ENCODE results near the gene ZBED1.
"Not testable (repeated sequence)": the region's sequence is repeated elsewhere in the genome, so short reads cannot be mapped to it uniquely, and the experiment has no call there.

Gene ZBED1

DNA sequence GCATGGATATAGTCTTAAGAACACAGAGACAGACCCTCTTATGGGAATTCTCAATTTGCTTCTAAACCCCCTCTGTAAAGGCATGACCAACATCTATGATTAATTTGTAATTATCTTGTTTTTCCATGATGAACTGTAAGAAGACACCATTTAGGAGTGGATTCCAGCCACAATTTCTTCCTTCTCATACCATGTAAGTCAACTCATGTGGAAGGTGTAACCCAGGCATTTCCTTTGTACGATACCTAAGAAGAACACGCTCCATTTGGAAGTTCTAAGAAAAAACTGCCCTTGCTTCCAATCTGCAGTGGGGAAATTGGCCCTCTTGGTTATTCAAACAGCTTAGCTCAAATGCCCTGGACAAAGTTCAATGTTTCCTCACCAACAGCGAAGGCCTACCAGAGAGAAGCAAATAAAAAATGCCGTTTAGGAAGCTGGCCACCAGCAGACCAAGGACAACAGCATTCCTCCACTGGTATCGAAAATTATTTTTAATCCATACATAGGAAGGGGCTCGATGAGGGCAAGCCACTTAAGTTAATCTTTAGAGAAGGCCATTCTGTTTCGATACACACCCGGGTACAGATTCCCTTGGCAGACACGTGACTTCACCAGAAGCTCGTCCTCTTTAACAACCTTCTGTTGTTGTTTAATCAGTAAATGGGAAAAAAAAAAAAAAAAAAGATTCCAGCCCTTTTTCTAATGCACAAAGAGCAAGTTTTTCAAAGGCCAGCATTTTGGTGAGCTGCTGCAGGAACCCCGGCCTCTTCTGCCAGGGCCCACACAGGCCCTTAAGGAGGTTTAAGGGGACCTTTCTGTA, 2.6 kb downstream of the ZBED1 start:
- DNase-seq (ENCODE audit: low read depth), result no peak

DNA sequence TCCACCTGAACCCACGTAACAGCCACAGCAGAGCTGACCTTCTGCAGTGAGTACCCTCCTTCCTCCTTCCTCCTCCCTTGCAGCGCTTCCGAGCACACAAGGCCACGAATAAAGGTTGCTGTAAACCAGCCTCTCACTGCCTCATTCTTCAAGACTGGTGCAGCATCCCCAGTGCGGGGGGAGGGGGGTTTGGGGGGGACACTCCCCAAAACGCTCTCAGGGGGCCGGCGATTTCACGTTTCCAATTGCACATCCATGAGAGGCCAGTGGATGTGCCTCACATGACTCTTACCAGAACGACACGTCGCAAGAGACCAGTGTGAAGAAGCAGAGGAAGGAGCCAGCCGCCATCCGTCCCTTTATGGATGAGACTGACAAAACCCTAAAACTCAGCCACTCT, 5.2 kb downstream of the ZBED1 start:
- DNase-seq (ENCODE audit: low read depth), result no peak

DNA sequence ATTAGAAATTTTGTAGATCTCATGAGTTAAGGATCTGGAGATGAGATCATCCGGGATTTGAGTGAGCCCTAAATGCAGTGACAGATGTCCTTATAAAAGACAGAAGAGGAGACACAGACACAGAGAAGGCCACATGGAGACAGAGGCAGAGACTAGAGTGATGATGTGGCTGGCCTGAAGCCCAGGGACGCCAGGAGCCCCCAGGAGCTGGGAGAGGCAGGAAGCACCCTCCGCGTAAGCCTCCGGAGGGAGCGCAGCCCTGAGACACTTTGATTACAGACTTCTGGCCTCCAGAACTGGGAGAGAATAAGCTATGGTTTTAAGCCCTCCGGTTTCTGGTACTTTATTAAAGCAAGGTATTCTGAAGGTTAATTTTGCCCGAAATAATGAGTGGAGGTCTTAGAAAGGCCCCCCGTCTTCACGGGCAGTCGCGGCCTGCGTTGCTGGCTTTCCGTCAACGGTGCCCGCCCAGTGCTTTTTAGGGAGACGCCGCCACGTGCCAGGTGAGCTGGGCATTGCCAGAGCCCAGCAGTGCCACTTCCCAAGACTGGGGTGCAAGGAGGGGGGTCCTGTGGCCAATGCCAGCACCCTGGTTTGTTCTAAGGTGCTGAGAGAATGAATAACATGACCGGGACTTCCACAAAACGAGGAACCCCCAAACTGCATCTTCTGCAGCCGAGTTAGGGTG, 8.1 kb downstream of the ZBED1 start:
- no peak for DNase-seq (ENCODE audit: low read depth)

DNA sequence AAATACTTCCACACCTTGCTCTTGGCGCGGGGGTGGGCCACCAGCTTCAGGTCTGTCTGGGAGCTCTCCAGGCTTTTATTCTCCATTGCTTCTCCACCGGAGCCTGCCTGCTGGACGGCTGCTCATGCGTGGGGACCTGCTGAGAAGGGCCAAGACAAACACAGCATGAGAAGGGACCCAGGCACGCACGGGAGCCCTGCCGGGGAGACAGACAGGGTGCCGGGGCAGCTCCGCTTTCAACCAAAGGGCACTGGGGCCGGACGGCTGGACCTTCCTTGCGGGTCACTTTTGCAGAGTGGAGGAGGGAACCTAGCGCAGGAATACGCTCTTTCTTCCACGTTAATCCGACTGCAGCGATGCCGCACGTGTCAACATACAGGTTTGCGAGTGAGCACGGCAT, 10.1 kb downstream of the ZBED1 start:
- DNase-seq (ENCODE audit: low read depth), result no peak

DNA sequence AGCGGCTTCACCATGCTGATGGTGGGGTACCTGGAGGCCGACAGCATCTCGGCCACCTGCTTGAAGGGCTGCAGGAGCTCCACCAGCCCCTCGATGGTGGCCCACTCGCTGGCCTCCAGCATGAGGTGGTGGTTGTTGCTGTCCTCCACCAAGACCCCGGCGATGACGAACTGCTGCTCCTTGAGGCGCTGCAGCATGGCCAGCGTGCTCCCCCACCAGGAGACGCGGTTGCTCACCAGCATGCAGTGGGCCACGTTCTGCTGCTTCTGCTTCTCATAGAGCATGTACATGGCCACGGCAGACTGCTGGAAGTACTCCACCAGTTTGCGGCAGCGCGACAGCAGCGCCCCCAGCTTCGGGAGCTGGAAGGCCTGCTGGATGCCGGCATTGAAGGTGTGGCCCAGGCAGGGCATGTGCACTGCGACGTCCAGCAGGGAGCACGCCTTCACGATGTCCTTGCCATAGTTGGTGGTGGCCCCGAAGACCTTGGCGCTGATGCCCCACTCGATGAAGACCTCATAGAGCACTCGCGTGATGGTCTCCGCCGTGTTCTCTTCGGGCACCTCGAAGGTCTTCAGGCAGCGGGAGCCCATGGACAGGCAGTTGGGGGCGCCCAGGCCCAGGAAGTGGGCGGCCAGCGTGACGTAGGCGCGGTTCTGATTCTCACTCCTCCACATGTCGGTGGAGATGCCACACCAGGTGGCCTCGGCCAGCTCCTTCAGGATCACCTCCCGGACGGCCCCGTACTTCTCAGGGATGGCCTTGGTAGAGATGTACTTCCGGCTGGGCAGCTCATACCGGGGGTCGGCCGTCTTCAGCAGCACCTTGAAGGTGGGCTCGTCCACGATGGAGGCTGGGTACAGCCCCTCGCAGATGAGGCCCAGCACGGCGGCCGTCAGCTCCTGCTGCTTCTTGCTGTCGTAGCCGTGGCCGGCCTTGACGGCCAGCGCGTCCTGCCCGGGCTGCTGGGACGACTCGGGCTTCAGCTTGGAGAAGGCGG, 11.0 kb downstream of the ZBED1 start:
- DNase-seq (ENCODE audit: low read depth), result no peak

DNA sequence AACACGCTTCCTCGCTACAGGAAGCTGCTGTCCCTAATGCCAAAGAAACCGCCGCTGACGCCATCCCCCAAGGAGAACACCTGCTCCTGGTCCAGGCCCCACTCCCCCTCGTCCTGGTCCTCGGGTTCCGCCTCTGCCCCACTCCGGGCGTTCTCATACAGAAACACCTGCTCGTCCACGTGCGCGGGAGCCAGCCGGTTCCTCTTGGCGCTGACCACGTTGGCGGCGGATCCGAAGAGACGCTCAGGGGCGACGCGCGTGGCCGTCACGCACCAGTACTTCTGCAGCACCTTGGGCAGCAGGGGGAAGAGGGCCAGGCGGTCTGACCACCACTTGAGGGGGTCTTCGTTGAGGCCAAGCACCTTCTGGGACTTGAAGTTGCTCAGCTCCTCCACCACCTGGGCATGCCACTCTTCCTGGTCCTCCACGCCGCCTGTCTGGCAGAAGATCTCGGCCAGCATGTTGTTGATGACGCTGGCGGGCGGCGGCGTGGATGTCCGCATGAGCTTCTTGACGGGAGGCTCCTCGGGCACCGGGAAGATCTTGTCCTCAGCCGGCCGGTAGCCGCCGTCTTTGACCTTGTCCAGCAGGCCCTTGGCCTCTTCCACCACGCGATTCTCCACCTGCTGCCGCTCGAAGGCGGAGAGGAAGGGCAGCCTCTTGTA, 12.0 kb downstream of the ZBED1 start:
- DNase-seq (ENCODE audit: low read depth), result no peak

DNA sequence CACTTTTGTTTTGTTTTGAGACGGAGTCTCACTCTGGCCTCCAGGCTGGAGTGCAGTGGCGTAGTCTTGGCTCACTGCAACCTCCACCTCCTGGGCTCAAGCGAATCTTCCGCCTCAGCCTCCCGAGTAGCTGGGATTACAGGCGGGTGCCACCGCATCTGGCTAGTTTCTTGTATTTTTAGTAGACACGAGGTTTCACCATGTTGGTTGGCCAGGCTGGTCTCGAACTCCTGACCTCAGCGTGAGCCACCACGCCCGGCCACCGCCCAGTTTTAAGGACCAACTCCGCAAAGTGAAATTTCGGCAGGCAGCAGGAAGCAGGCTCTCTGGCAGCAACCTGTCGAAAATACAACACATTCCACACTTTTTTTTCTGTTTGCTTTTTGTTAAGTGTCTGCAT, 13.4 kb downstream of the ZBED1 start:
- DNase-seq (ENCODE audit: low read depth), result no peak

DNA sequence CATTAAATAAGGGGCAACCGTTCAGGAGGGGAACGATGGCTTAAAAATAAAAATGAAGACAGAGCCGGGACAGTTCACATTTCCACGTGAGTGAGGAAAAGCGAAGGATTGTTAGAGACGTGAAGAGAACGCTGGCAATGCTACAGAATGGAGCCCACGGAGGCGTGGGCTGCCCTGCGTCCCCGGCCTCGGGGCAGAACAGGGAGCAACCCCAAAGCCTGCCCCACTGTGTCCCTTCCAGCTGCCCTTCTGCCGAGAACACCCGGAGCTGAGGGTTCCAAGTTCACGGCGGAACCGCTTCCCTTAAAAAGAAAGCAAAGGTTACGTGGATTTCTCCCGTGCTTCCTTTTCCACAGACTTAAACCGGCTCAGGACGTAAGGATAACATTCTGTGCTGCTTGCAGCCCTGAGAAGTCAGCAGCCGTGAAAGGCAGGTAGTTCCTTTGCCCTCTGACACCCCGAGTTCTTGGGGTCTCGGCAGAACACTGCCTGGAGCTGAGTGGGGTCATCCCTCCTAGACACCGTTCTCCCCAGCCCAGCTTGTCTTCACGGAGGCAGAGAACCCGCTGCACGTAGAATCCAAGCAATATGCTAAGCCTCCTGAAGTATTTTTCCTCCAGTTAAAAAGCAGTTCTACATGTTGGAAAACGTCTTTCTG, 14.2 kb downstream of the ZBED1 start:
- DNase-seq (ENCODE audit: low read depth), result no peak

DNA sequence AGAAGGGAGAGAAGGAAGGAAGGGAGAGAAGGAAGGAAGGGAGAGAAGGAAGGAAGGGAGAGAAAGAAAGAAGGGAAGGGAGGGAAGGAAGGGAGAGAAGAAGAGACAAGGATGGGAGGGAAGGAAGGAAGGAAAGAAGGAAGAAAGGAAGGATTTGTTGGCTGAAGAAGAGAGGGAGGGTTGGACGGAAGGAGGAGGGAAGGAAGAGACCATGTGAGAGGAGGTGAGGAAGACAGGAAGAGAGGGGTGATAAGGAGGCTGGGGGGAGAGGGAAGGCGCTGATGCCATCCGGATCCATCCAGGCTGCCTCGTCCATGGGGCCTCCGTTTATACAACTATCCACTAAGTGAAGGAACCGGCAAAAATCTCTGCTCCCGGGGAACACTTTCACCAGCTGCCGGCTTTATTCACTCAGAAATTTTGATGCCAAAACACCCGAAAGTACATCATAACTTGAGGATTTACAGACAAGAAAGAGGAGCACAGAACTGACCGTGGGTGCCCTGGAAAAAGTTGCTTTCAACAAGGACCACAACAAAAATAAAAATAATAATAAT, 14.9 kb downstream of the ZBED1 start:
- DNase-seq (ENCODE audit: low read depth), result no peak

DNA sequence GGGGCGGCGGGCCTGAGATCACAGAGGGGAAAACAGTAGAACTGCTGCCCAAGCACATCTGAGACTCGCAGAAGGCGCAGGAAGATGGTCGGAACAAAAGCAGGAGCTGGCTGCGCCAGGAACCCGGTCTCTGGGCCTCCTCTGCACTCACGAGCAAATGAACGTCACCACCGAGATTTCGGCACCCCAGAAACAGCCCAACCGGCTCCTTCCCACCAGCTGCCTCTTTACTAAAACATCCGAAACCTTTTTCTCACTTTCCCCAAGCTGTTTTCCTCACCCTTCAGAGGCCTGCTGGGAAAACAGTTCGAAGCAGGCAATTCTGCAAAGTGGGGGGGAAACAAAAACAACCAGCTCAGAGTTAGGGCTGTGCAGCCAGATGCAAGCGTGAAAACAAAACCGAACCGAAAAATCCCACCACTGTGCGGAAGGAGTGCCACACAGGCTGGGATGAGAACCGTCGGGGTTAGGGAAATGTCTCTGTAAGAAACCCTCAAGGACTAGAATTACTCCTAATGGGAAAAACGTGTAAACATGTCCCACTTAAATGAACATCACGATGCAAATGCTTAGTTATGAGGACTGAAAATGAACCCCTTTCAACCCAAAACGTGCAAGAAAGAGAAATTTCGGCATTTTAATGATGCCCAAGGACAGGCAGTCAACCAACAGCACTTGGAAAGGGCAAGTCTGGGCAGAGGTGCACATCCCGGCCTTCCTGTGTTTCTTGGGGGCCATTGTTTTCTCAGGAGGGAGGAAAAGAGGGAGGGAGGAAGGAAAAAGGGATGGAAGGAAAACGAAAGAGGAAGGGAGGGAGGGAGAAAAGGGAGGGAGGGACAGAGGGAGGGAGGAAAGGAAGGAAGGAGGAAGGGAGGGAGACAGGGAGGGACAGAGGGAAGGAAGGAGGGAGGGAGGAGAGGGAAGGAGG, 15.8 kb downstream of the ZBED1 start:
- DNase-seq (ENCODE audit: low read depth), result no peak

DNA sequence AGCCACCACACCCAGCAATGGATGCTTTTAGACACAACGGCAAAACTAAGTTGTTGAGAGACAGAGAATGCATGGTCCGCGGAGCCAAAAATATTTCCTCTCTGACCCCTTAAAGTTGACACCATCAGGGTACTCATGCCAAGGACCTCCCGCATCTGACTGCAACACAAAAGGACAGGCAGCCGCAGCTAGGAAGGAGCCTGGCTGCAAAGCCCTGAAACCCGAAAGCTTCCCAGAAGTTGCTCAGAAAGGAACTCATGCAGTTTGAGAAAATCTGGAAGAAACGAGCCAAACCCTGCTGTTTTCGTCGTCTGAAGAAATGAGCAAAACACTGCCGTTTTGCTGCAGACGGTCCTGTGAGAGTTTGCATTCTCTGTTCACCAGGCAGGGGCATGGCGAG, 16.5 kb downstream of the ZBED1 start:
- DNase-seq (ENCODE audit: low read depth), result no peak

DNA sequence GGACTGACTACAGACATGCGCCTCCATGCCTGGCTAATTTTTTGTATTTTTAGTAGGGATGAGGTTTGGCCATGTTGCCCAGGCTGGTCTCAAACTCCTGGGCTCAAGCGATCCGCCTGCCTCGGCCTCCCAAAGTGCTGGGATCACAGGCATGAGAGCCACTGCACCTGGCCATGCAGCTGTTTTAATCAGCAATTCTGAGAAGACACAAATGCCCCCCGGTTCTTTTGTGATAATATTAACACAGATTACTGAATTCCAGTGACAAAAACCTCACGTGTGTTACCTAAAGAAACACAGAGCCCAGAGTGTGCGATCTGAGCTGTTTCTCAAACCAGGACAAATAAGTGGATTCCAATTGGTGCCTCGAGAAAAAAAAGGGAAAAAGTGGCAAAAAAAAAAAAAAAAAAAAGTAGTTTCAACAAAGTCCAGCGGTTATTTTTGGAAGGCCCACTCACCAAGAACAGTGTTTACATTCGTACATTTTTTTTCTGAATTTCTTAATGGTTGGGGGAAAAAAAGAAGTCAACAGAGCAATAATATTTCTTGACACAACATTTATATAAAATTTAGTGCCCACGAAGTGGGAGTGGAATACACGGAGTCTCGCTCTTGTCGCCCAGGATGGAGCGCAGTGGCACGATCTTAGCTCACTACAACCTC, 17.2 kb downstream of the ZBED1 start:
- no peak for DNase-seq (ENCODE audit: low read depth)

DNA sequence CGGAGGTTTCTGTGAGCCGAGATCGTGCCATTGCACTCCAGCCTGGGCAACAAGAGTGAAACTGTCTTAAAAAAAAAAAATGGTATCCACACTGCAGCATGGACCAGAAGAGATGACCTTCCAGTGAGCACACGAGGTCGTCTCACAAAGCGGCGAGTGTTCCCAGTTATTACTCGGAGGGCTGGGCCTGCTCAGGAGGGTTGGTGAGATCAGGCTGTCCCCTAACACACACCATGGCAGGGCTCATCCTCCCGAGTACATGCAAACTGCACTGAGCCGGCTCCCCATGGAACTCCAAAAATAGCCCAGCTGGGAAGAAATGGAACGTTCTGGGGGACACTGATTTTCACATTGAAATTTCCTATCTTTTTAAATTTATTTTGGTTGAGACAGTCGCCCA, 19.2 kb downstream of the ZBED1 start:
- not testable (repeated sequence) for DNase-seq (ENCODE audit: low read depth)

DNA sequence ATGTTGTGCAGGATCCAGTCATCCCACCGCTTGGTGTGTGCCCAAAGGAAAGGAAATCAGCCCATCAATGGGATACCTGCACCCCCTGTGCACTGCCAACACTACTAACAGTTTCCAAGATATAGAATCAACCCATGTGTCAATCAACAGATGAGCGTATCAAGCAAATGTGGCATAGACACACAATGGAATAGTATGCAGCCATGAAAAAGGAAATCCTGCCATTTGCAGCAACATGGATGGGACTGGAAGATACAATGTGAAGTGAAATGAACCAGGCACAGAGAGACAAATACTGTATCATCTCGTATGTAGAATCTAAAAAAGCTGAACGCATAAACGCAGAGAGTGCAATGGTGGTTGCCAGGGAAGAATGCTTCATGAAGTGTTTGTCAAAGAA, 20.8 kb downstream of the ZBED1 start:
- DNase-seq (ENCODE audit: low read depth), result not testable (repeated sequence)

DNA sequence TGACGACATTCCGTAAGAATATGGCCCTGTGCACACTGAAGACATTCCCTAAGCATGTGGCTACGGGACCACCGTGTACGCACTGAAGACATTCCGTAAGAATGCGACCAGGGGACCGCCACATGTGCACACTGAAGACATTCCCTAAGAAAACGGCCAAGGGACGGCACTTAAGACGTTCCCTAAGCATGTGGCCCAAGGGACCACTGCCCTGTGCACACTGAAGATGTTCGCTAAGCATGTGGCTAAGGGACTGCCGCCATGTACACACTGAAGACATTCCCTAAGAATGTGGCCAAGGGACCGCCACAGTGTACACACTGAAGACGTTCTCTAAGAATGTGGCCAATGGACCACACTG, 21.4 kb downstream of the ZBED1 start:
- no peak for DNase-seq (ENCODE audit: low read depth)

DNA sequence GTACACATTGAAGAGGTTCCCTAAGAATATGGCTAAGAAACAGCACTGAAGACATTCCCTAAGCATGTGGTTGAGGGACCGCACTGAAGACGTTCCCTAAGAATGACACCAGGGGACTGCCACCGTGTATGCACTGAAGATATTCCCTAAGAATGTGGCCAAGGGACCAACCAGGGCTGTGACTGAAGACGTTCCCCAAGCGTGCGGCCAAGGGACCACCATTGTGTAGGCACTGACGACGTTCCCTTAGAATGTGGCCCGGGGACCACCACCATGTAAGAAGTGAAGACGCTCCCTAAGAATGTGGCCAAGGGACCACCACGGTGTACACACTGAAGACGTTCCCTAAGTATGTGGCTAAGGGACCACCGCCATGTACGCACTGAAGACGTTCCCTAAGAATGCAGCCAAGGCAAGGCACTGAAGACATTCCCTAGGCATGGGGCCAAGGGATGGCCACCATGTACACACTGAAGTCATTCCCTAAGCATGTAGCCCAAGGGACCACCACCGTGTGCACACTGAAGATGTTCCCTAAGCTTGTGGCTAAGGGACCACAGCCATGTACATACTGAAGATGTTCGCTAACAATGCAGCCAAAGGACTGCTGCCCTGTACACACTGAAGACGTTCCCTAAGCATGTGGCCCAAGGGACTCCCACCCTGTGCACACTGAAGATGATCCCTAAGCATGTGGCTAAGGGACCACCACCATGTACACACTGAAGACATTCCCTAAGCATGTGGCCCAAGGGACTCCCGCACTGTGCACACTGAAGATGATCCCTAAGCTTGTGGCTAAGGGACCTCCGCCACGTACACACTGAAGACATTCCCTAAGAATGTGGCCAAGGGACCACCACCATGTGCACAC, 22.0 kb downstream of the ZBED1 start:
- DNase-seq (ENCODE audit: low read depth), result no peak

DNA sequence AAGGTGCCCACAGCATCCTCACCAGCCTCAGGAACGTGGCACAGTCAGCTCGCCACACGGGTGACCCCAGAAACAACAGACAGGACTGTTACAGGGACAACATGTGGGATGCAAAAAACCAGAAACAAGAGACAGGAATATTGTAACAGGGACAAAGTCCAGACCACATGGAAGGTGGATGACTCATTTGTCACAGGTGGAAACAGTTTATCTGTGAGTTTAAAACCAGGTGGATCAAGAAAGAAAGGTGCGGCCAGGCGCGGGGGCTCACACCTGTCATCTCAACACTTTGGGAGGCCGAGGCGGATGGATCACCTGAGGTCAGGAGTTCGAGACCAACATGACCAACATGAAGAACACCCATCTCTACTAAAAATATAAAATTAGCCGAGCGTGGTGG, 23.5 kb downstream of the ZBED1 start:
- not testable (repeated sequence) for DNase-seq (ENCODE audit: low read depth)

DNA sequence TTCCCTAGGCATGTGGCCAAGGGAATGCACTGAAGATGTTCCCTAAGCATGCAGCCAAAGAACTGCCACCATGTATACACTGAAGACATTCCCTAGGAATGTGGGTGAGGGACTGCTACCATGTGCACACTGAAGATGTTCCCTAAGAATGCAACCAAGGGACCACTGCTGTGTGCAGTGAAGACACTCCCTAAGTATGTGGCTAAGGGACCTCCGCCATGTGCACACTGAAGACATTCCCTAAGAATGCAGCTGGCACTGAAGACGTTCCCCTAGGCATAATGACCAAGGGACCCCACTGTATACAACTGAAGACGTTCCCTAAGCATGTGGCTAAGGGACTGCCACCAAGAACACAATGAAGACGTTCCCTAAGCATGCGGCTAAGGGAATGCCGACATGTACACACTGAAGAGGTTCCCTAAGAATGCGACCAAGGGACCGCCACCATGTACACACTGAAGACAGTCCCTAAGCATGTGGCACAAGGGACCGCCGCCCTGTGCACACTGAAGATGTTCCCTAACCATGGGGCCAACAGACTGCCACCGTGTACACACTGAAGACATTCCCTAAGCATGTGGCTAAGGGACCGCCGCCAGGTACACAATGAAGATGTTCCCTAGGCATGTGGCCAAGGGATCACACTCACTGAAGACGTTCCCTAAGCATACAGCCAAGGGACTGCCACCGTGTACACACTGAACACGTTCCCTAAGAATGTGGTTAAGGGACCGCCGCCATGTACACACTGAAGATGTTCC, 25.6 kb downstream of the ZBED1 start:
- DNase-seq (ENCODE audit: low read depth), result no peak
